ENCODE measurements around the gene BABAM2.

BABAM2 gene

DNA sequence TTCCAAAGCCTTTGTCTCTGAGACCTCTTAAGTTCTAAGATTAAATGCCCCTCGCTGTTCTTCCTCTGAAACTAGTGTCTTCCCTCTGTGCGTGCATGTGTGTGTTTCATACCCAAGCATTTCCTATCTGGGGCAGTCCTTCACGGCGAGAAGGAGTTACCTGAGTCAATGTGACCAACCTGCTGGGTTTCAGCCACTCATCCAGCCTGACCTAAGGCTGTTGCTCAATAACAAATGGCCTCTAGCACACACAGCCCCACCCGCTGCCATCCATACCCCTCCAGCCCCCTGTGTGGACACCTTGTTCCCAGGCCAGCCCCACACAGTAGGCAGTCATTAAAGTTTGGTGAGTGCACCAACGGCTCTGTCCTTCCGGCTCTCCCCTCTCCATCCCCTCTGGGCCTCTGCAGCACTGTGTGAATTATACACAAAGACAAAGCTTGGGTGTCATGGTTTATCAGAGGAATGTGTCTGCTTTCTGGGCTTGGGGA is 448.3 kb downstream of the BABAM2 start:
- Histone ChIP-seq H3K9me3 (ENCODE audit: control insufficient read depth, insufficient read depth, low read depth, low read length) (no peaks in the 10 kb centered on the region), H3K4me1 (ENCODE audit: control insufficient read depth, insufficient read depth, low read length) (no peaks in the 10 kb centered on the region), H3K36me3 (ENCODE audit: control insufficient read depth in 2 of 2, insufficient read depth in 1 of 2, low read length in 2 of 2) (no peaks in the 10 kb centered on the region), H3K27ac (ENCODE audit: extremely low read depth, low read depth, low read length) (no peak overlapping the region), H3K4me3 (ENCODE audit: low read depth, low read length) (no peak overlapping the region)
- ChIA-PET POLR2A (no interaction called here), CTCF (no interaction called here)
- TF ChIP-seq ZNF610 (tag by site-specific recombination; IDR thresholded peaks at IDR 0.05; ENCODE audit: borderline replicate concordance): no peak
- no peak for TF ChIP-seq ZNF211 (tag by site-specific recombination; IDR thresholded peaks at IDR 0.05; ENCODE audit: low read depth)
- TF ChIP-seq, protein P1, sequence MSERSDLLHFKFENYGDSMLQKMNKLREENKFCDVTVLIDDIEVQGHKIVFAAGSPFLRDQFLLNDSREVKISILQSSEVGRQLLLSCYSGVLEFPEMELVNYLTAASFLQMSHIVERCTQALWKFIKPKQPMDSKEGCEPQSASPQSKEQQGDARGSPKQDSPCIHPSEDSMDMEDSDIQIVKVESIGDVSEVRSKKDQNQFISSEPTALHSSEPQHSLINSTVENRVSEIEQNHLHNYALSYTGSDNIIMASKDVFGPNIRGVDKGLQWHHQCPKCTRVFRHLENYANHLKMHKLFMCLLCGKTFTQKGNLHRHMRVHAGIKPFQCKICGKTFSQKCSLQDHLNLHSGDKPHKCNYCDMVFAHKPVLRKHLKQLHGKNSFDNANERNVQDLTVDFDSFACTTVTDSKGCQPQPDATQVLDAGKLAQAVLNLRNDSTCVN (tag by site-specific recombination; optimal IDR thresholded peaks at IDR 0.05): no peak
- no peak for TF ChIP-seq HOXA7 (CRISPR knock-in tag; IDR thresholded peaks at IDR 0.05; ENCODE audit: borderline replicate concordance)
- TF ChIP-seq ZFHX2 (tag by site-specific recombination; conservative IDR thresholded peaks at IDR 0.05): no peak

- H3K27ac ChIP-seq (ENCODE audit: extremely low read depth, low read depth, low read length): no peak overlapping the region
- no peak overlapping the region for H3K4me3 ChIP-seq (ENCODE audit: low read depth, low read length)
- ChIA-PET POLR2A (no interaction called here), CTCF (interaction anchor here (0.5 to 0.8 kb wide), 3 partner anchors 57 to 344 kb away, joined by 3 to 4 read pairs (median 3); no protein-coding TSS in a partner anchor)
- no peaks in the 10 kb centered on the region for H3K36me3 ChIP-seq (ENCODE audit: control insufficient read depth in 2 of 2, insufficient read depth in 1 of 2, low read length in 2 of 2)
- H3K9me3 ChIP-seq (ENCODE audit: control insufficient read depth, insufficient read depth, low read depth, low read length): no peaks in the 10 kb centered on the region
- no peaks in the 10 kb centered on the region for H3K4me1 ChIP-seq (ENCODE audit: control insufficient read depth, insufficient read depth, low read length)
- TF ChIP-seq ZFHX2 (tag by site-specific recombination; conservative IDR thresholded peaks at IDR 0.05) (no peak), GLIS1 (tag by site-specific recombination; IDR thresholded peaks at IDR 0.05) (peak; percentile 54), ZNF76 (tag by site-specific recombination; IDR thresholded peaks at IDR 0.05; ENCODE audit: borderline replicate concordance, low read depth) (no peak)
Observed at GRCh38 chr2:28339516-28340175, 449.1 kb downstream of the BABAM2 start.

- no peak overlapping the region for H3K27ac ChIP-seq (ENCODE audit: extremely low read depth, low read depth, low read length)
- CTCF ChIA-PET: interaction anchor here (0.6 to 1.2 kb wide), 8 partner anchors 8 to 345 kb away, joined by 3 to 4 read pairs (median 4); no protein-coding TSS in a partner anchor
Observed at GRCh38 chr2:28340312-28341202, 450.0 kb downstream of the BABAM2 start.

More at GRCh38 chr2:28340312-28341202, 450.0 kb downstream of the BABAM2 start:
- TF ChIP-seq ZNF138 (tag by site-specific recombination; IDR thresholded peaks at IDR 0.05; ENCODE audit: borderline replicate concordance): no peak
- TF ChIP-seq, protein P2, sequence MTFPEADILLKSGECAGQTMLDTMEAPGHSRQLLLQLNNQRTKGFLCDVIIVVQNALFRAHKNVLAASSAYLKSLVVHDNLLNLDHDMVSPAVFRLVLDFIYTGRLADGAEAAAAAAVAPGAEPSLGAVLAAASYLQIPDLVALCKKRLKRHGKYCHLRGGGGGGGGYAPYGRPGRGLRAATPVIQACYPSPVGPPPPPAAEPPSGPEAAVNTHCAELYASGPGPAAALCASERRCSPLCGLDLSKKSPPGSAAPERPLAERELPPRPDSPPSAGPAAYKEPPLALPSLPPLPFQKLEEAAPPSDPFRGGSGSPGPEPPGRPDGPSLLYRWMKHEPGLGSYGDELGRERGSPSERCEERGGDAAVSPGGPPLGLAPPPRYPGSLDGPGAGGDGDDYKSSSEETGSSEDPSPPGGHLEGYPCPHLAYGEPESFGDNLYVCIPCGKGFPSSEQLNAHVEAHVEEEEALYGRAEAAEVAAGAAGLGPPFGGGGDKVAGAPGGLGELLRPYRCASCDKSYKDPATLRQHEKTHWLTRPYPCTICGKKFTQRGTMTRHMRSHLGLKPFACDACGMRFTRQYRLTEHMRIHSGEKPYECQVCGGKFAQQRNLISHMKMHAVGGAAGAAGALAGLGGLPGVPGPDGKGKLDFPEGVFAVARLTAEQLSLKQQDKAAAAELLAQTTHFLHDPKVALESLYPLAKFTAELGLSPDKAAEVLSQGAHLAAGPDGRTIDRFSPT (tag by site-specific recombination; IDR thresholded peaks at IDR 0.05): no peak
- no peak for TF ChIP-seq WT1 (tag by site-specific recombination; IDR thresholded peaks at IDR 0.05)
- no peak for TF ChIP-seq OSR2 (tag by site-specific recombination; IDR thresholded peaks at IDR 0.05)
- no peak for TF ChIP-seq ZNF335 (tag by site-specific recombination; conservative IDR thresholded peaks at IDR 0.05)
- no peak for TF ChIP-seq ZNF146 (tag by site-specific recombination; IDR thresholded peaks at IDR 0.05)
- no peak for TF ChIP-seq ZNF626 (tag by site-specific recombination; IDR thresholded peaks at IDR 0.05)
- TF ChIP-seq MYNN (tag by site-specific recombination; IDR thresholded peaks at IDR 0.05; ENCODE audit: borderline replicate concordance): no peak
- TF ChIP-seq, protein P3, sequence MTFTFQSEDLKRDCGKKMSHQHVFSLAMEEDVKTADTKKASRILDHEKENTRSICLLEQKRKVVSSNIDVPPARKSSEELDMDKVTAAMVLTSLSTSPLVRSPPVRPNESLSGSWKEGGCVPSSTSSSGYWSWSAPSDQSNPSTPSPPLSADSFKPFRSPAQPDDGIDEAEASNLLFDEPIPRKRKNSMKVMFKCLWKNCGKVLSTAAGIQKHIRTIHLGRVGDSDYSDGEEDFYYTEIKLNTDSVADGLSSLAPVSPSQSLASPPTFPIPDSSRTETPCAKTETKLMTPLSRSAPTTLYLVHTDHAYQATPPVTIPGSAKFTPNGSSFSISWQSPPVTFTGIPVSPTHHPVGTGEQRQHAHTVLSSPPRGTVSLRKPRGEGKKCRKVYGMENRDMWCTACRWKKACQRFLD (tag by site-specific recombination; IDR thresholded peaks at IDR 0.05): no peak
- TF ChIP-seq, protein P4, sequence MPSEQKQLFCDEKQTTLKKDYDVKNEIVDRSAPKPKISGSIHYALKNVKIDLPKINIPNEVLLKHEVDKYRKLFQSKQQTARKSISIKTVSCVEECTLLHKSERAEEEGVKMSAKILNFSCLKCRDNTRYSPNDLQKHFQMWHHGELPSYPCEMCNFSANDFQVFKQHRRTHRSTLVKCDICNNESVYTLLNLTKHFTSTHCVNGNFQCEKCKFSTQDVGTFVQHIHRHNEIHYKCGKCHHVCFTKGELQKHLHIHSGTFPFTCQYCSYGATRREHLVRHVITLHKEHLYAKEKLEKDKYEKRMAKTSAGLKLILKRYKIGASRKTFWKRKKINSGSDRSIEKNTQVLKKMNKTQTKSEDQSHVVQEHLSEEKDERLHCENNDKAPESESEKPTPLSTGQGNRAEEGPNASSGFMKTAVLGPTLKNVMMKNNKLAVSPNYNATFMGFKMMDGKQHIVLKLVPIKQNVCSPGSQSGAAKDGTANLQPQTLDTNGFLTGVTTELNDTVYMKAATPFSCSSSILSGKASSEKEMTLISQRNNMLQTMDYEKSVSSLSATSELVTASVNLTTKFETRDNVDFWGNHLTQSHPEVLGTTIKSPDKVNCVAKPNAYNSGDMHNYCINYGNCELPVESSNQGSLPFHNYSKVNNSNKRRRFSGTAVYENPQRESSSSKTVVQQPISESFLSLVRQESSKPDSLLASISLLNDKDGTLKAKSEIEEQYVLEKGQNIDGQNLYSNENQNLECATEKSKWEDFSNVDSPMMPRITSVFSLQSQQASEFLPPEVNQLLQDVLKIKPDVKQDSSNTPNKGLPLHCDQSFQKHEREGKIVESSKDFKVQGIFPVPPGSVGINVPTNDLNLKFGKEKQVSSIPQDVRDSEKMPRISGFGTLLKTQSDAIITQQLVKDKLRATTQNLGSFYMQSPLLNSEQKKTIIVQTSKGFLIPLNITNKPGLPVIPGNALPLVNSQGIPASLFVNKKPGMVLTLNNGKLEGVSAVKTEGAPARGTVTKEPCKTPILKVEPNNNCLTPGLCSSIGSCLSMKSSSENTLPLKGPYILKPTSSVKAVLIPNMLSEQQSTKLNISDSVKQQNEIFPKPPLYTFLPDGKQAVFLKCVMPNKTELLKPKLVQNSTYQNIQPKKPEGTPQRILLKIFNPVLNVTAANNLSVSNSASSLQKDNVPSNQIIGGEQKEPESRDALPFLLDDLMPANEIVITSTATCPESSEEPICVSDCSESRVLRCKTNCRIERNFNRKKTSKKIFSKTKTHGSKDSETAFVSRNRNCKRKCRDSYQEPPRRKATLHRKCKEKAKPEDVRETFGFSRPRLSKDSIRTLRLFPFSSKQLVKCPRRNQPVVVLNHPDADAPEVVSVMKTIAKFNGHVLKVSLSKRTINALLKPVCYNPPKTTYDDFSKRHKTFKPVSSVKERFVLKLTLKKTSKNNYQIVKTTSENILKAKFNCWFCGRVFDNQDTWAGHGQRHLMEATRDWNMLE (tag by site-specific recombination; conservative IDR thresholded peaks at IDR 0.05; ENCODE audit: low read depth): no peak
- H3K9me3 ChIP-seq (ENCODE audit: control insufficient read depth, insufficient read depth, low read depth, low read length): no peaks in the 10 kb centered on the region
- H3K4me3 ChIP-seq (ENCODE audit: low read depth, low read length): no peak overlapping the region
- POLR2A ChIA-PET: no interaction called here
- no peaks in the 10 kb centered on the region for H3K4me1 ChIP-seq (ENCODE audit: control insufficient read depth, insufficient read depth, low read length)
- H3K36me3 ChIP-seq (ENCODE audit: control insufficient read depth in 2 of 2, insufficient read depth in 1 of 2, low read length in 2 of 2): no peaks in the 10 kb centered on the region
